GM12801 (cell line): ENCODE results near the gene MSX1.

ENCODE experiments used
- CTCF ChIP-seq: IDR thresholded peaks from one replicate; pipeline ENCODE4 v1.5.1; 2011; ENCODE audit warnings: control low read depth; ENCODE audit not compliant: insufficient read length; ENCODE audit errors: extremely low read depth

The MSX1 gene

GRCh38 chr4:4859325-4859798 lies at the start of gene MSX1:
TSS of gene MSX1 (plus strand) at chr4:4859665. CDS start at chr4:4859900, 235 bp downstream.
- no peak for TF ChIP-seq CTCF

GRCh38 chr4:4810092-4810774 lies 49.2 kb upstream of the MSX1 start:
- no peak for TF ChIP-seq CTCF

GRCh38 chr4:4810778-4811177 lies 48.7 kb upstream of the MSX1 start:
- no peak for TF ChIP-seq CTCF

GRCh38 chr4:4812145-4812794 lies 47.2 kb upstream of the MSX1 start:
- TF ChIP-seq CTCF, result no peak

GRCh38 chr4:4818415-4819212 lies 40.9 kb upstream of the MSX1 start:
- TF ChIP-seq CTCF, result no peak

GRCh38 chr4:4819213-4819606 lies 40.3 kb upstream of the MSX1 start:
- no peak for TF ChIP-seq CTCF

- no peak for TF ChIP-seq CTCF
These were observed 39.2 kb upstream of the MSX1 start for GRCh38 chr4:4820261-4820660.
